GM13977 (cell line): ENCODE results near the gene MYO10.
"Not testable (repeated sequence)": the region's sequence is repeated elsewhere in the genome, so short reads cannot be mapped to it uniquely, and the experiment has no call there.

ENCODE experiments used
- DNase-seq: peaks from one replicate; pipeline ENCODE4 v3.0.0; 2012; ENCODE audit warnings: low spot score
- CTCF ChIP-seq: IDR thresholded peaks from 2 replicates; pipeline ENCODE4 v1.5.1; 2012; ENCODE audit warnings: mild to moderate bottlenecking, control low read depth; ENCODE audit not compliant: insufficient read depth; ENCODE audit errors: extremely low read depth, missing control alignments
- in situ Hi-C: fragments of 300-500 bp; cut with MboI; formaldehyde crosslinking; loops from one replicate; pipeline ENCODE4 v1.12.0; 2022; ENCODE audit warnings: low sequenced_read_pairs, low pct_unique_long_range_greater_than_20kb, mixed read lengths, inconsistent platforms; ENCODE audit not compliant: unreplicated experiment

MYO10 gene

GRCh38 chr5:16725575-16725974 lies 210.5 kb downstream of the MYO10 start:
- in situ Hi-C loops = no loop called here
- DNase-seq = no peak
- no peak for TF ChIP-seq CTCF

GRCh38 chr5:16723821-16724220 lies 212.3 kb downstream of the MYO10 start:
- TF ChIP-seq CTCF = no peak
- no peak for DNase-seq
- in situ Hi-C loops = no loop called here

GRCh38 chr5:16722097-16722495 lies 214.0 kb downstream of the MYO10 start:
- in situ Hi-C loops = no loop called here
- no peak for DNase-seq
- no peak for TF ChIP-seq CTCF

GRCh38 chr5:16721151-16722096 lies 214.7 kb downstream of the MYO10 start:
- in situ Hi-C loops = no loop called here
- TF ChIP-seq CTCF = no peak
- DNase-seq = no peak

GRCh38 chr5:16718036-16718435 lies 218.1 kb downstream of the MYO10 start:
- in situ Hi-C loops = not testable (repeated sequence)

GRCh38 chr5:16713386-16713928 lies 222.6 kb downstream of the MYO10 start:
- no peak for TF ChIP-seq CTCF

More at GRCh38 chr5:16718036-16718435, 218.1 kb downstream of the MYO10 start:
- not testable (repeated sequence) for DNase-seq

GRCh38 chr5:16712620-16713019 lies 223.5 kb downstream of the MYO10 start:
- in situ Hi-C loops = no loop called here

More at GRCh38 chr5:16713386-16713928, 222.6 kb downstream of the MYO10 start:
- DNase-seq = no peak
- in situ Hi-C loops = no loop called here

More at GRCh38 chr5:16712620-16713019, 223.5 kb downstream of the MYO10 start:
- no peak for DNase-seq
- no peak for TF ChIP-seq CTCF
